K562 (cell line): ENCODE measurements around the gene ACADVL. TPM values are rescaled to one million over a fixed set of nuclear protein-coding genes. Genes with fewer than 3 reads are reported as not detected.
A peak's percentile ranks its signal among the peaks of the same experiment; 100 is the strongest.

Source experiments
- BRCA1 ChIP-seq, 2 experiments: fragments of 450-650 bp in 1 of 2; sonication (generic) in 1 of 2; formaldehyde crosslinking in 1 of 2; IDR thresholded peaks; 2 replicates each; pipeline versions ENCODE4 v1.5.0 to v1.6.1; 2017 to 2020; ENCODE audit warnings: mild to moderate bottlenecking in 1 of 2, missing genetic modification reagents in 1 of 2
- CEBPB ChIP-seq: fragments of 450-650 bp; IDR thresholded peaks from 2 replicates; pipeline ENCODE4 v1.6.1; 2016; ENCODE audit warnings: missing genetic modification characterization, missing compliant biosample characterization
- CREBBP ChIP-seq: IDR thresholded peaks from one replicate; pipeline ENCODE4 v1.6.1; 2012; ENCODE audit warnings: low read depth, mild to moderate bottlenecking, control low read depth, inconsistent platforms, low read length
- ESRRA ChIP-seq: fragments of 450-650 bp; IDR thresholded peaks from 2 replicates; pipeline ENCODE4 v1.6.1; 2014; ENCODE audit warnings: low read depth, mild to moderate bottlenecking, moderate library complexity, borderline replicate concordance
- KAT7 ChIP-seq: sonication (generic); formaldehyde crosslinking; IDR thresholded peaks from 2 replicates; pipeline ENCODE4 v1.8.0; 2022; ENCODE audit warnings: missing genetic modification reagents, mild to moderate bottlenecking, borderline replicate concordance
- KDM5B ChIP-seq: fragments of 200-600 bp; sonication (generic); IDR thresholded peaks from 2 replicates; pipeline ENCODE4 v1.6.1; 2012; ENCODE audit warnings: low read depth, mild to moderate bottlenecking, moderate library complexity, low read length, control low read depth, inconsistent platforms; ENCODE audit not compliant: insufficient replicate concordance
- POU5F1 ChIP-seq: fragments of 150-350 bp; IDR thresholded peaks from 2 replicates; pipeline ENCODE4 v1.6.1; 2014; ENCODE audit warnings: borderline replicate concordance, low read length, low read depth, mild to moderate bottlenecking; ENCODE audit not compliant: partially characterized antibody
- RBM17 ChIP-seq: fragments of 200-400 bp; formaldehyde crosslinking; IDR thresholded peaks from 2 replicates; pipeline ENCODE4 v1.6.1; 2017; ENCODE audit warnings: low read depth, mild to moderate bottlenecking, low read length, borderline replicate concordance
- SMARCA4 ChIP-seq: fragments of 450-650 bp; IDR thresholded peaks from 2 replicates; pipeline ENCODE4 v1.6.1; 2016
- TSC22D4 ChIP-seq: fragments of 450-650 bp; IDR thresholded peaks from 2 replicates; pipeline ENCODE4 v1.6.1; 2016; ENCODE audit warnings: missing genetic modification characterization, missing biosample characterization, control low read depth
- ZNF12 ChIP-seq: sonication (generic); formaldehyde crosslinking; IDR thresholded peaks from 2 replicates; pipeline ENCODE4 v1.4.0; 2020; ENCODE audit warnings: mild to moderate bottlenecking, missing genetic modification reagents
- ZNF23 ChIP-seq: fragments of 250-450 bp; sonication (Bioruptor Pico); IDR thresholded peaks from 2 replicates; pipeline ENCODE4 v1.4.0; 2020; ENCODE audit warnings: mild to moderate bottlenecking
- ZNF263 ChIP-seq: sonication (generic); formaldehyde crosslinking; IDR thresholded peaks from 2 replicates; pipeline ENCODE4 v1.8.0; 2022; ENCODE audit warnings: mild to moderate bottlenecking, missing genetic modification reagents, borderline replicate concordance
- polyA plus RNA-seq, 8 experiments: library from polyadenylated mRNA; depleted of rRNA in 4 of 8; stranded (reverse) in 5 of 8; unstranded in 3 of 8; fragments of >200 nt; fragmentation: Nextera tagmentation in 2 of 8; fragmentation: Illumina TruSeq in 1 of 8; extraction: Ambion mirVana in 2 of 8; extraction: Trizol in 1 of 8; gene quantifications; 2 replicates each; pipeline versions ENCODE4 v1.2.1 to v1.2.3, GENCODE V29; 2011 to 2014; ENCODE audit warnings: inconsistent platforms in 1 of 8, missing spikeins in 1 of 8
- total RNA-seq, 7 experiments: library from RNA; depleted of rRNA in 6 of 7; stranded (reverse); fragments of >200 nt in 6 of 7; fragmentation: Illumina TruSeq in 2 of 7; extraction: Trizol in 2 of 7; gene quantifications; 2 replicates each; pipeline versions ENCODE4 v1.2.1 to v1.2.3, GENCODE V29; 2011 to 2021; ENCODE audit warnings: low replicate concordance in 1 of 7
- TF ChIP-seq, protein P1 (sequence below): sonication (generic); formaldehyde crosslinking; IDR thresholded peaks from 2 replicates; pipeline ENCODE4 v1.8.0; 2022; ENCODE audit warnings: missing genetic modification reagents, mild to moderate bottlenecking, borderline replicate concordance
- TF ChIP-seq, protein P2 (sequence below), 2 experiments: fragments of 450-650 bp; formaldehyde crosslinking in 1 of 2; IDR thresholded peaks; 2 replicates each; pipeline versions ENCODE4 v1.4.0 to v1.6.1; 2014 to 2020; ENCODE audit warnings: mild to moderate bottlenecking in 2 of 2, borderline replicate concordance in 1 of 2, low read depth in 1 of 2
- TF ChIP-seq, protein P3 (sequence below): fragments of 450-650 bp; conservative IDR thresholded peaks from 2 replicates; pipeline ENCODE4 v1.6.1; 2016; ENCODE audit warnings: missing genetic modification characterization, low read depth, mild to moderate bottlenecking, missing compliant biosample characterization, moderate library complexity
- TF ChIP-seq, protein P4 (sequence below): fragments of 250-450 bp; sonication (Bioruptor Pico); IDR thresholded peaks from 2 replicates; pipeline ENCODE4 v1.8.0; 2021; ENCODE audit warnings: moderate library complexity, mild to moderate bottlenecking, inconsistent platforms

The ACADVL gene
- total and polyA plus RNA-seq, 9 of the 15 experiments (the other 6 are each of a cell fraction or from before 2014, with no cell fraction given): 25.5 to 449 (median 214) TPM

GRCh38 chr17:7177191-7177953 is 42.4 kb upstream of the ACADVL start (continued):
- TF ChIP-seq CREBBP: no peak
- no peak for TF ChIP-seq ESRRA
- no peak for TF ChIP-seq BRCA1 (IDR thresholded peaks at IDR 0.05)
- no peak for TF ChIP-seq BRCA1 (CRISPR knock-in tag; IDR thresholded peaks at IDR 0.05)
- TF ChIP-seq ZNF263 (CRISPR knock-in tag): no peak
- TF ChIP-seq, protein P1, sequence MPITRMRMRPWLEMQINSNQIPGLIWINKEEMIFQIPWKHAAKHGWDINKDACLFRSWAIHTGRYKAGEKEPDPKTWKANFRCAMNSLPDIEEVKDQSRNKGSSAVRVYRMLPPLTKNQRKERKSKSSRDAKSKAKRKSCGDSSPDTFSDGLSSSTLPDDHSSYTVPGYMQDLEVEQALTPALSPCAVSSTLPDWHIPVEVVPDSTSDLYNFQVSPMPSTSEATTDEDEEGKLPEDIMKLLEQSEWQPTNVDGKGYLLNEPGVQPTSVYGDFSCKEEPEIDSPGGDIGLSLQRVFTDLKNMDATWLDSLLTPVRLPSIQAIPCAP (CRISPR knock-in tag): no peak
- TF ChIP-seq TSC22D4 (tag): no peak
- no peak for TF ChIP-seq ZNF23 (CRISPR knock-in tag)
- TF ChIP-seq RBM17: no peak
- no peak for TF ChIP-seq ZNF12 (CRISPR knock-in tag)
- TF ChIP-seq POU5F1: no peak
- TF ChIP-seq, protein P2, sequence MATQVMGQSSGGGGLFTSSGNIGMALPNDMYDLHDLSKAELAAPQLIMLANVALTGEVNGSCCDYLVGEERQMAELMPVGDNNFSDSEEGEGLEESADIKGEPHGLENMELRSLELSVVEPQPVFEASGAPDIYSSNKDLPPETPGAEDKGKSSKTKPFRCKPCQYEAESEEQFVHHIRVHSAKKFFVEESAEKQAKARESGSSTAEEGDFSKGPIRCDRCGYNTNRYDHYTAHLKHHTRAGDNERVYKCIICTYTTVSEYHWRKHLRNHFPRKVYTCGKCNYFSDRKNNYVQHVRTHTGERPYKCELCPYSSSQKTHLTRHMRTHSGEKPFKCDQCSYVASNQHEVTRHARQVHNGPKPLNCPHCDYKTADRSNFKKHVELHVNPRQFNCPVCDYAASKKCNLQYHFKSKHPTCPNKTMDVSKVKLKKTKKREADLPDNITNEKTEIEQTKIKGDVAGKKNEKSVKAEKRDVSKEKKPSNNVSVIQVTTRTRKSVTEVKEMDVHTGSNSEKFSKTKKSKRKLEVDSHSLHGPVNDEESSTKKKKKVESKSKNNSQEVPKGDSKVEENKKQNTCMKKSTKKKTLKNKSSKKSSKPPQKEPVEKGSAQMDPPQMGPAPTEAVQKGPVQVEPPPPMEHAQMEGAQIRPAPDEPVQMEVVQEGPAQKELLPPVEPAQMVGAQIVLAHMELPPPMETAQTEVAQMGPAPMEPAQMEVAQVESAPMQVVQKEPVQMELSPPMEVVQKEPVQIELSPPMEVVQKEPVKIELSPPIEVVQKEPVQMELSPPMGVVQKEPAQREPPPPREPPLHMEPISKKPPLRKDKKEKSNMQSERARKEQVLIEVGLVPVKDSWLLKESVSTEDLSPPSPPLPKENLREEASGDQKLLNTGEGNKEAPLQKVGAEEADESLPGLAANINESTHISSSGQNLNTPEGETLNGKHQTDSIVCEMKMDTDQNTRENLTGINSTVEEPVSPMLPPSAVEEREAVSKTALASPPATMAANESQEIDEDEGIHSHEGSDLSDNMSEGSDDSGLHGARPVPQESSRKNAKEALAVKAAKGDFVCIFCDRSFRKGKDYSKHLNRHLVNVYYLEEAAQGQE (IDR thresholded peaks at IDR 0.05; ENCODE audit: borderline replicate concordance): peak; percentile 24; the same call in 1 of the 2 replicates
- TF ChIP-seq, protein P2 (CRISPR knock-in tag; IDR thresholded peaks at IDR 0.05; ENCODE audit: low read depth): no peak
- no peak for TF ChIP-seq SMARCA4
- TF ChIP-seq KDM5B: no peak
- no peak for TF ChIP-seq CEBPB (tag)
- TF ChIP-seq, protein P3, sequence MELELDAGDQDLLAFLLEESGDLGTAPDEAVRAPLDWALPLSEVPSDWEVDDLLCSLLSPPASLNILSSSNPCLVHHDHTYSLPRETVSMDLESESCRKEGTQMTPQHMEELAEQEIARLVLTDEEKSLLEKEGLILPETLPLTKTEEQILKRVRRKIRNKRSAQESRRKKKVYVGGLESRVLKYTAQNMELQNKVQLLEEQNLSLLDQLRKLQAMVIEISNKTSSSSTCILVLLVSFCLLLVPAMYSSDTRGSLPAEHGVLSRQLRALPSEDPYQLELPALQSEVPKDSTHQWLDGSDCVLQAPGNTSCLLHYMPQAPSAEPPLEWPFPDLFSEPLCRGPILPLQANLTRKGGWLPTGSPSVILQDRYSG (tag): no peak
- TF ChIP-seq KAT7 (CRISPR knock-in tag): no peak
- TF ChIP-seq, protein P4, sequence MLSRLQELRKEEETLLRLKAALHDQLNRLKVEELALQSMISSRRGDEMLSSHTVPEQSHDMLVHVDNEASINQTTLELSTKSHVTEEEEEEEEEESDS (CRISPR knock-in tag): no peak
